ENCODE results near the gene GPC4.

The GPC4 gene

GRCh38 chrX:133419911-133420310 is 4.6 kb upstream of the GPC4 start:
- TF ChIP-seq CSRNP3 (CRISPR knock-in tag; IDR thresholded peaks at IDR 0.05) (no peak), PPARA (CRISPR knock-in tag; IDR thresholded peaks at IDR 0.05; ENCODE audit: borderline replicate concordance) (no peak), ZFP30 (CRISPR knock-in tag; IDR thresholded peaks at IDR 0.05) (no peak), CSDC2 (CRISPR knock-in tag; IDR thresholded peaks at IDR 0.05) (no peak), BACH2 (CRISPR knock-in tag; IDR thresholded peaks at IDR 0.05; ENCODE audit: borderline replicate concordance) (no peak), ZC3H10 (CRISPR knock-in tag; IDR thresholded peaks at IDR 0.05) (no peak)
- ATAC-seq = no peak

DNA sequence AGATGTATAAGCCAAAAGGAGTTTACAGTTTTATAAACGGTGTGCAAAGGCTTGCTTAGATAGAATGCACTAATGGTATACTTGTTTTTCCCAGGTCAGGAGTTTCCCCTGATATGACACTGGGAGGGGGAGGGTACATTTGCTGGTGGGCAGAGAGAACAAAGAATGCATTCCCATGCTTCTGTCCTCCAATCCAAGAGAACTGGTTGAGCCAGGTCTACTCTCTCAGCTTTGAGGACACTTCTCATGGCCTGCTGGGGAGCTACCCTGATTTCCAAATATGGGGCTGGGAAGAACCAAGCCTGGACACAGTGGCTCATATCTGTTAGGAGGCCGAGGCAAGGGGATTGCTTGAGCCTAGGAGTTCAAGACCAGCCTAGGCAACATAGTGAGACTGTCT is 3.3 kb upstream of the GPC4 start:
- ATAC-seq = no peak
- TF ChIP-seq ZFP30 (CRISPR knock-in tag; IDR thresholded peaks at IDR 0.05) (no peak), PATZ1 (CRISPR knock-in tag; IDR thresholded peaks at IDR 0.05; ENCODE audit: borderline replicate concordance) (no peak), CSDC2 (CRISPR knock-in tag; IDR thresholded peaks at IDR 0.05) (no peak), CSRNP3 (CRISPR knock-in tag; IDR thresholded peaks at IDR 0.05) (no peak), ISL1 (CRISPR knock-in tag; IDR thresholded peaks at IDR 0.05) (no peak), PPARA (CRISPR knock-in tag; IDR thresholded peaks at IDR 0.05; ENCODE audit: borderline replicate concordance) (no peak), OSR1 (CRISPR knock-in tag; IDR thresholded peaks at IDR 0.05) (no peak), TOX (CRISPR knock-in tag; IDR thresholded peaks at IDR 0.05; ENCODE audit: borderline replicate concordance) (no peak), ZNF70 (CRISPR knock-in tag; IDR thresholded peaks at IDR 0.05) (no peak), ZFP3 (CRISPR knock-in tag; IDR thresholded peaks at IDR 0.05) (no peak), ARNTL (CRISPR knock-in tag; IDR thresholded peaks at IDR 0.05; ENCODE audit: borderline replicate concordance, low read depth) (no peak), TCF4 (CRISPR knock-in tag; IDR thresholded peaks at IDR 0.05; ENCODE audit: borderline replicate concordance) (no peak), ZC3H10 (CRISPR knock-in tag; IDR thresholded peaks at IDR 0.05) (no peak), GLIS3 (CRISPR knock-in tag; IDR thresholded peaks at IDR 0.05) (no peak)

- TF ChIP-seq TSHZ2 (CRISPR knock-in tag; IDR thresholded peaks at IDR 0.05) (no peak), SNAI2 (CRISPR knock-in tag; IDR thresholded peaks at IDR 0.05) (no peak), OSR1 (CRISPR knock-in tag; IDR thresholded peaks at IDR 0.05) (no peak), ZFP3 (CRISPR knock-in tag; IDR thresholded peaks at IDR 0.05) (no peak), TOX (CRISPR knock-in tag; IDR thresholded peaks at IDR 0.05; ENCODE audit: borderline replicate concordance) (no peak), GLIS3 (CRISPR knock-in tag; IDR thresholded peaks at IDR 0.05) (no peak), PATZ1 (CRISPR knock-in tag; IDR thresholded peaks at IDR 0.05; ENCODE audit: borderline replicate concordance) (no peak), ZC3H10 (CRISPR knock-in tag; IDR thresholded peaks at IDR 0.05) (no peak), ISL1 (CRISPR knock-in tag; IDR thresholded peaks at IDR 0.05) (no peak), ESRRG (CRISPR knock-in tag; IDR thresholded peaks at IDR 0.05) (no peak), ZNF565 (CRISPR knock-in tag; conservative IDR thresholded peaks at IDR 0.05; ENCODE audit: low read depth) (no peak), RARB (CRISPR knock-in tag; IDR thresholded peaks at IDR 0.05) (no peak), BACH2 (CRISPR knock-in tag; IDR thresholded peaks at IDR 0.05; ENCODE audit: borderline replicate concordance) (no peak), ARNTL (CRISPR knock-in tag; IDR thresholded peaks at IDR 0.05; ENCODE audit: borderline replicate concordance, low read depth) (no peak), ZNF70 (CRISPR knock-in tag; IDR thresholded peaks at IDR 0.05) (no peak), ZFP30 (CRISPR knock-in tag; IDR thresholded peaks at IDR 0.05) (no peak), POU6F1 (CRISPR knock-in tag; IDR thresholded peaks at IDR 0.05; ENCODE audit: borderline replicate concordance, low read depth) (no peak), CSDC2 (CRISPR knock-in tag; IDR thresholded peaks at IDR 0.05) (no peak), CREB5 (CRISPR knock-in tag; IDR thresholded peaks at IDR 0.05; ENCODE audit: low read depth) (no peak), CSRNP3 (CRISPR knock-in tag; IDR thresholded peaks at IDR 0.05) (no peak)
- ATAC-seq = no peak
Observed at GRCh38 chrX:133417364-133417763, 2.1 kb upstream of the GPC4 start.
